Right cardiac atrium (tissue), 5 donors: ENCODE results near the gene RRH. TPM values are rescaled to one million over a fixed set of nuclear protein-coding genes. Genes with fewer than 3 reads are reported as not detected.

Source experiments
- ATAC-seq, 2 donors: fragments of 200-7000 bp; cut with Tn5 transposase; one replicate each; pipeline versions ENCODE4 v1.8.0 to v1.9.1; 2020; ENCODE audit warnings: moderate library complexity in 2 of 2, mild to moderate bottlenecking in 1 of 2
- DNase-seq, 3 donors: peaks; one replicate each; pipeline ENCODE4 v3.0.0-alpha.2; 2020
- H3K27ac ChIP-seq: one replicate; pipeline ENCODE4 v1.5.1; 2013; ENCODE audit warnings: mild to moderate bottlenecking, low read length, control low read depth, moderate library complexity
- H3K27me3 ChIP-seq: one replicate; pipeline ENCODE4 v1.6.1; 2013; ENCODE audit not compliant: control insufficient read depth, insufficient read depth
- H3K4me1 ChIP-seq: one replicate; pipeline ENCODE4 v1.6.1; 2013; ENCODE audit warnings: low read length; ENCODE audit not compliant: control insufficient read depth, insufficient read depth
- H3K4me3 ChIP-seq: one replicate; pipeline ENCODE4 v1.5.1; 2013; ENCODE audit warnings: low read length, control low read depth
- H3K9me3 ChIP-seq: one replicate; pipeline ENCODE4 v1.6.1; 2013; ENCODE audit warnings: low read length; ENCODE audit not compliant: control insufficient read depth
- intact Hi-C, 4 donors: fragments of 100-400 bp; cut with DNase I; formaldehyde crosslinking; loops; one replicate each; pipeline versions ENCODE4 v1.11.0 to v1.14.0; 2022 to 2023
- polyA plus RNA-seq: library from polyadenylated mRNA; stranded (reverse); fragments of 200-250 nt; gene quantifications from one replicate; pipeline ENCODE4 v1.2.3, GENCODE V29; 2013
- total RNA-seq, 4 donors: library from RNA; stranded (reverse); fragmentation: NEBNext Ultra II Directional; extraction: Animal tissue kit (Norgen Biotek cat#: 25700); gene quantifications; one replicate each; pipeline ENCODE4 v1.2.1, GENCODE V29; 2021
- donor health status: healthy with polysubstance abuse.
- donor health status: DM: no; HTN: yes; CAD: no.
- donor health status: DM: no; HTN: no; CAD: no.
- donor health status: DM: no; HTN: yes; CAD: no; lungs with severe emphysema.
- donor health status: DM: yes; HTN: yes; CAD: no.

RRH gene
- total and polyA plus RNA-seq, 5 donors, result 0.21 to 0.23 TPM; not detected in 3

DNA sequence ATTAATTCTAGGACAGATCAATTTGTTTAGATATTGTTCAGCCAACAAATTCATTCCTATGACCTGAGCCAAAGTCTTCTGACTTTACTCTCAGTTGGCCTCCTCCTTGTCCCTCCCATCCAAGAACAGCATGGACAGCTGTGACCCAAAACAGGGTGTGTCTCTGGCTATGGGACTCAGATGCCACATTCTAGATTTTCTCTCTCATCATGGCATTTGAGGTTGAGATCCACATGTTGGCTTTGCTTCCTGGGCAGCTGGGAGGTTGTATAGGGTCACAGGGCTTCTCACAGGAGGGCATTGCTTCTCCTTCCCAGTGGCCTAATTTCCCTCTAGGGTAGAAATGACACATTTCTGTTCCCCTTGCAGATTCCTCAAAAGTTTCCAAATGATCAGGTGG, 62.3 kb downstream of the RRH start:
- no peak for DNase-seq
- H3K27me3 ChIP-seq, result no peaks in the 10 kb centered on the region
- H3K27ac ChIP-seq, result no peak overlapping the region
- H3K4me1 ChIP-seq, result no peaks in the 10 kb centered on the region
- H3K9me3 ChIP-seq, result no peaks in the 10 kb centered on the region
- intact Hi-C loops, result no loop called here
- no peak overlapping the region for H3K4me3 ChIP-seq
- ATAC-seq, result no peak

Other genes starting within 250 kb of the RRH start
- gene CASP6, start 124.5 kb upstream of the RRH start, total RNA-seq, result 10 to 100 TPM in 1 of 4 donors, 1 to 10 TPM in 3; 6.5 to 13.4 (median 8.7) TPM
- gene CASP6, start 124.5 kb upstream of the RRH start, polyA plus RNA-seq, result 9.9 TPM
- 10 to 100 TPM; 57.1 to 85.0 (median 62.6) TPM for gene PLA2G12A, start 97.9 kb upstream of the RRH start, total RNA-seq
- gene PLA2G12A, start 97.9 kb upstream of the RRH start, polyA plus RNA-seq, result 50.1 TPM
- 10 to 100 TPM; 14.8 to 19.5 (median 18.5) TPM for gene CFI, start 26.0 kb upstream of the RRH start, total RNA-seq
- gene CFI, start 26.0 kb upstream of the RRH start, polyA plus RNA-seq, result 15.0 TPM
- 10 to 100 TPM in 2 of 4 donors, 1 to 10 TPM in 2; 6.5 to 10.1 (median 8.7) TPM for gene GAR1, start 12.2 kb upstream of the RRH start, total RNA-seq
- 13.6 TPM for gene GAR1, start 12.2 kb upstream of the RRH start, polyA plus RNA-seq
- gene LRIT3, start 20.1 kb downstream of the RRH start, total RNA-seq, result under 1 TPM; 0.06 to 0.14 (median 0.10) TPM
- gene LRIT3, start 20.1 kb downstream of the RRH start, polyA plus RNA-seq, result 0.07 TPM
- 10 to 100 TPM in 3 of 4 donors, 1 to 10 TPM in 1; 8.8 to 17.8 (median 13.6) TPM for gene EGF, start 84.9 kb downstream of the RRH start, total RNA-seq
- gene EGF, start 84.9 kb downstream of the RRH start, polyA plus RNA-seq, result 5.3 TPM